Esophagus muscularis mucosa (tissue), 4 donors: ENCODE measurements around the gene NBPF1.

Source experiments
- CTCF ChIP-seq, 3 experiments: fragments of 200-600 bp in 2 of 3; fragments of 450-650 bp in 1 of 3; sonication (generic) in 2 of 3; IDR thresholded peaks; one replicate each; pipeline ENCODE4 v1.5.1; 2017 to 2019; ENCODE audit warnings: antibody characterized with exemption in 3 of 3, mild to moderate bottlenecking in 2 of 3, moderate library complexity in 1 of 3
- EP300 ChIP-seq: sonication (generic); formaldehyde crosslinking; IDR thresholded peaks from one replicate; pipeline ENCODE4 v1.6.1; 2017; ENCODE audit warnings: antibody characterized with exemption
- POLR2A ChIP-seq: fragments of 450-650 bp; IDR thresholded peaks from one replicate; pipeline ENCODE4 v1.6.1; 2017; ENCODE audit warnings: antibody characterized with exemption, moderate library complexity, mild to moderate bottlenecking, low read depth
- POLR2AphosphoS5 ChIP-seq, 2 donors: sonication (generic); formaldehyde crosslinking; IDR thresholded peaks; one replicate each; pipeline ENCODE4 v1.6.1; 2017; ENCODE audit warnings: antibody characterized with exemption in 2 of 2

- no peak for TF ChIP-seq POLR2AphosphoS5 (IDR thresholded peaks at IDR 0.05)
- no peak for TF ChIP-seq CTCF (IDR thresholded peaks at IDR 0.05)
- no peak for TF ChIP-seq POLR2A
- no peak for TF ChIP-seq EP300
Observed at GRCh38 chr1:16615253-16616252, 2.2 kb upstream of the NBPF1 start.
